NCI-H187 treated with DMSO at 0.1 percent for 48 hours (cell line): ENCODE measurements around the gene WDR37.

Experiments used
- DNase-seq: peaks from one replicate; lab custom pipeline; 2025; lab: John Stamatoyannopoulos, UW

Gene WDR37

GRCh38 chr10:1169981-1170866, 114.0 kb downstream of the WDR37 start:
- DNase-seq, result no peak

- no peak for DNase-seq
Measured at GRCh38 chr10:1170867-1171180, 114.6 kb downstream of the WDR37 start.

- DNase-seq, result no peak
Measured at GRCh38 chr10:1171182-1171581, 115.0 kb downstream of the WDR37 start.

GRCh38 chr10:1171586-1171985, 115.4 kb downstream of the WDR37 start:
- no peak for DNase-seq

GRCh38 chr10:1172256-1172984, 116.2 kb downstream of the WDR37 start:
- DNase-seq, result no peak

GRCh38 chr10:1173091-1173490, 116.9 kb downstream of the WDR37 start:
- DNase-seq, result no peak

GRCh38 chr10:1174022-1174421, 117.8 kb downstream of the WDR37 start:
- DNase-seq, result no peak

GRCh38 chr10:1175956-1176565, 119.9 kb downstream of the WDR37 start:
- DNase-seq, result no peak

- no peak for DNase-seq
Measured at GRCh38 chr10:1177936-1178335, 121.8 kb downstream of the WDR37 start.

GRCh38 chr10:1178506-1178905, 122.3 kb downstream of the WDR37 start:
- no peak for DNase-seq

- DNase-seq, result no peak
Measured at GRCh38 chr10:1179346-1180070, 123.3 kb downstream of the WDR37 start.

- no peak for DNase-seq
Measured at GRCh38 chr10:1180071-1180730, 124.0 kb downstream of the WDR37 start.

GRCh38 chr10:1180836-1181235, 124.7 kb downstream of the WDR37 start:
- no peak for DNase-seq
